ENCODE results near the gene NAA60. TPM values are rescaled to one million over a fixed set of nuclear protein-coding genes. Genes with fewer than 3 reads are reported as not detected.

NAA60 gene
- polyA plus RNA-seq, 1 donor from 2014 or later = 36.5 TPM

- H3K4me1 Mint-ChIP-seq = peaks cover 35 to 39% (median 36%) of the 10 kb centered on the region in 3 donors
- H3K4me3 Mint-ChIP-seq = peak overlapping the region; percentile 81 to 93 (median 91)
- H3K27ac Mint-ChIP-seq = peak overlapping the region; percentile 86 to 95 (median 90)
- H3K27me3 Mint-ChIP-seq = no peaks in the 10 kb centered on the region
- H3K36me3 Mint-ChIP-seq = no peaks in the 10 kb centered on the region
- no peaks in the 10 kb centered on the region for H3K9me3 Mint-ChIP-seq
Measured at GRCh38 chr16:3457434-3458252, 14.2 kb downstream of the NAA60 start.

- no peaks in the 10 kb centered on the region for H3K36me3 Mint-ChIP-seq
- H3K27ac Mint-ChIP-seq = peak overlapping the region; percentile 49 to 87 (median 72)
- H3K4me1 Mint-ChIP-seq = peaks cover 36 to 39% (median 37%) of the 10 kb centered on the region in 3 donors
Measured at GRCh38 chr16:3458278-3458851, 14.9 kb downstream of the NAA60 start.

GRCh38 chr16:3458852-3459361, 15.4 kb downstream of the NAA60 start:
- Mint-ChIP-seq H3K36me3 (no peaks in the 10 kb centered on the region), H3K27ac (peak overlapping the region; percentile 49 to 87 (median 72)), H3K4me1 (peaks cover 37 to 39% (median 38%) of the 10 kb centered on the region in 3 donors), H3K4me3 (peak overlapping the region; percentile 63 to 94 (median 91)), H3K27me3 (no peaks in the 10 kb centered on the region), H3K9me3 (no peaks in the 10 kb centered on the region)

More at GRCh38 chr16:3458278-3458851, 14.9 kb downstream of the NAA60 start:
- Mint-ChIP-seq H3K4me3 (peak overlapping the region; percentile 63 to 94 (median 91)), H3K27me3 (no peaks in the 10 kb centered on the region), H3K9me3 (no peaks in the 10 kb centered on the region)

- H3K4me1 Mint-ChIP-seq = peaks cover 34 to 40% (median 35%) of the 10 kb centered on the region in 3 donors
- H3K36me3 Mint-ChIP-seq = no peaks in the 10 kb centered on the region
Measured at GRCh38 chr16:3459401-3460090, 16.1 kb downstream of the NAA60 start.

GRCh38 chr16:3460121-3460520, 16.6 kb downstream of the NAA60 start:
- Mint-ChIP-seq H3K27ac (peak overlapping the region in 1 of 3 donors; percentile 65), H3K27me3 (no peaks in the 10 kb centered on the region), H3K4me3 (peak overlapping the region in 3 of 4 donors; percentile 52 to 94 (median 63)), H3K9me3 (no peaks in the 10 kb centered on the region), H3K4me1 (peaks cover 34 to 40% (median 34%) of the 10 kb centered on the region in 3 donors), H3K36me3 (no peaks in the 10 kb centered on the region)

More at GRCh38 chr16:3459401-3460090, 16.1 kb downstream of the NAA60 start:
- Mint-ChIP-seq H3K27me3 (no peaks in the 10 kb centered on the region), H3K9me3 (no peaks in the 10 kb centered on the region), H3K4me3 (peak overlapping the region; percentile 63 to 94 (median 91)), H3K27ac (peak overlapping the region; percentile 49 to 87 (median 72))

GRCh38 chr16:3460585-3460984, 17.1 kb downstream of the NAA60 start:
- H3K4me1 Mint-ChIP-seq = peaks cover 34 to 40% (median 36%) of the 10 kb centered on the region in 3 donors
- peak overlapping the region in 1 of 3 donors; percentile 65 for H3K27ac Mint-ChIP-seq
- H3K27me3 Mint-ChIP-seq = no peaks in the 10 kb centered on the region
- peak overlapping the region in 3 of 4 donors; percentile 52 to 63 (median 57) for H3K4me3 Mint-ChIP-seq
- H3K36me3 Mint-ChIP-seq = no peaks in the 10 kb centered on the region
- no peaks in the 10 kb centered on the region for H3K9me3 Mint-ChIP-seq

- no peaks in the 10 kb centered on the region for H3K9me3 Mint-ChIP-seq
- H3K36me3 Mint-ChIP-seq = no peaks in the 10 kb centered on the region
- peak overlapping the region in 1 of 3 donors; percentile 65 for H3K27ac Mint-ChIP-seq
- peak overlapping the region; percentile 6 to 63 (median 53) for H3K4me3 Mint-ChIP-seq
- peaks cover 32 to 40% (median 36%) of the 10 kb centered on the region in 3 donors for H3K4me1 Mint-ChIP-seq
- H3K27me3 Mint-ChIP-seq = no peaks in the 10 kb centered on the region
Measured at GRCh38 chr16:3461151-3461550, 17.7 kb downstream of the NAA60 start.

GRCh38 chr16:3465301-3465700, 21.8 kb downstream of the NAA60 start:
- Mint-ChIP-seq H3K36me3 (peaks cover 3% of the 10 kb centered on the region), H3K27me3 (no peaks in the 10 kb centered on the region), H3K27ac (no peak overlapping the region), H3K9me3 (no peaks in the 10 kb centered on the region), H3K4me1 (peaks cover 16 to 29% (median 23%) of the 10 kb centered on the region in 3 donors), H3K4me3 (no peak overlapping the region)

GRCh38 chr16:3465911-3466584, 22.6 kb downstream of the NAA60 start:
- Mint-ChIP-seq H3K27me3 (no peaks in the 10 kb centered on the region), H3K9me3 (no peaks in the 10 kb centered on the region), H3K27ac (no peak overlapping the region), H3K4me3 (no peak overlapping the region), H3K4me1 (peaks cover 11 to 26% (median 17%) of the 10 kb centered on the region in 3 donors), H3K36me3 (peaks cover 3% of the 10 kb centered on the region)

- H3K36me3 Mint-ChIP-seq = peaks cover 3% of the 10 kb centered on the region
- peaks cover 4 to 19% (median 15%) of the 10 kb centered on the region in 3 donors for H3K4me1 Mint-ChIP-seq
- H3K27me3 Mint-ChIP-seq = no peaks in the 10 kb centered on the region
- no peak overlapping the region for H3K4me3 Mint-ChIP-seq
- no peak overlapping the region for H3K27ac Mint-ChIP-seq
- H3K9me3 Mint-ChIP-seq = no peaks in the 10 kb centered on the region
Measured at GRCh38 chr16:3467182-3467581, 23.7 kb downstream of the NAA60 start.

GRCh38 chr16:3467921-3468320, 24.4 kb downstream of the NAA60 start:
- H3K4me1 Mint-ChIP-seq = peaks cover 0 to 16% (median 12%) of the 10 kb centered on the region in 3 donors
- H3K4me3 Mint-ChIP-seq = no peak overlapping the region

GRCh38 chr16:3468501-3468900, 25.0 kb downstream of the NAA60 start:
- Mint-ChIP-seq H3K27me3 (no peaks in the 10 kb centered on the region), H3K36me3 (peaks cover 3% of the 10 kb centered on the region), H3K27ac (no peak overlapping the region), H3K4me3 (no peak overlapping the region), H3K9me3 (peaks cover 0 to 4% (median 3%) of the 10 kb centered on the region in 3 donors), H3K4me1 (peaks cover 0 to 16% (median 10%) of the 10 kb centered on the region in 3 donors)

More at GRCh38 chr16:3467921-3468320, 24.4 kb downstream of the NAA60 start:
- Mint-ChIP-seq H3K36me3 (peaks cover 3% of the 10 kb centered on the region), H3K27me3 (no peaks in the 10 kb centered on the region), H3K9me3 (peaks cover 0 to 4% (median 3%) of the 10 kb centered on the region in 3 donors), H3K27ac (no peak overlapping the region)

- Mint-ChIP-seq H3K27ac (peak overlapping the region in 1 of 3 donors; percentile 81), H3K36me3 (peaks cover 3% of the 10 kb centered on the region), H3K27me3 (no peaks in the 10 kb centered on the region), H3K9me3 (peaks cover 0 to 4% (median 3%) of the 10 kb centered on the region in 3 donors), H3K4me3 (peak overlapping the region in 1 of 4 donors; percentile 28), H3K4me1 (peaks cover 0 to 12% (median 9%) of the 10 kb centered on the region in 3 donors)
Measured at GRCh38 chr16:3469736-3470135, 26.3 kb downstream of the NAA60 start.

GRCh38 chr16:3470723-3471122, 27.2 kb downstream of the NAA60 start:
- Mint-ChIP-seq H3K27me3 (no peaks in the 10 kb centered on the region), H3K4me3 (no peak overlapping the region)

More at GRCh38 chr16:3470723-3471122, 27.2 kb downstream of the NAA60 start:
- Mint-ChIP-seq H3K27ac (no peak overlapping the region), H3K9me3 (peaks cover 0 to 4% (median 3%) of the 10 kb centered on the region in 3 donors), H3K4me1 (peaks cover 0 to 12% (median 7%) of the 10 kb centered on the region in 3 donors), H3K36me3 (peaks cover 4% of the 10 kb centered on the region)

All from IgD-negative memory B cell (primary cell).